GM19240 (cell line): Measurements from ENCODE around the gene TRAPPC1.

Experiments used
- DNase-seq: peaks from one replicate; pipeline ENCODE4 v3.0.0; 2011; ENCODE audit warnings: low spot score; ENCODE audit not compliant: insufficient read length

Gene TRAPPC1

DNA sequence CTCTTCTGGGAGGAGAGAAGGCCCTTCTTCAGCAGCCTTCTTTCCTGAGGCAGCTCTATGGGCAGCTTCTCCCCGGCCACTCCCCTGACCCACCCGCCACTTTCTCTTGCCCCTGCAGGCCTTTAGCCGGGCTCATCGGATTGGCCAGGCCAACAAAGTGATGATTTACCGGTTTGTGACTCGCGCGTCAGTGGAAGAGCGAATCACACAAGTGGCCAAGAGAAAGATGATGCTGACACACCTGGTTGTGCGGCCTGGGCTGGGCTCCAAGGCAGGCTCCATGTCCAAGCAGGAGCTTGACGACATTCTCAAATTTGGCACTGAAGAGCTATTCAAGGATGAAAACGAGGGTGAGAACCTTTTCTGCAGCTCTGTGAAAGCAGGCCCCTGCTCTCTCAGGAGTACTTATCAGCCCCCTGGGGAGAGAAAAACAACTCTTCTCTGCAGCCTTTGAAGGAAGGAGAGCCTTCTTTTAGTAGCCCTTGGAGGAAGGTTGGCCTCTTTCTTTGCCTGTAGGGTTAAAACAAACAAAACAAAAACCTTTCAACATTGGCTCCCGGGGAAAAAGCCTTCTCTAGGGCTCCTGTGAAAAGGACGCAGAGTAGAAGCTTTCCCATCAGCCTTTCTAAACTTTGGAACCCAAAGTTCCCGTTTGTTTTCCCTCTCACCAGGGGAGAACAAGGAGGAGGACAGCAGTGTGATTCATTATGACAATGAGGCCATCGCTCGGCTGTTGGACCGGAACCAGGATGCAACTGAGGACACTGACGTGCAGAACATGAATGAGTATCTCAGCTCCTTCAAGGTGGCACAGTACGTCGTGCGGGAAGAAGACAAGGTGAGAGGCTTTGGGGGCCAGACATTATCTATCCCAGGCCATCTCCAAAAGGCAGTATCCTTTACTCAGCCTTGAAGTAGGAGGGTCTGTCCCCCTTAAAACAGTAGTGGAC lies 28.3 kb downstream of the TRAPPC1 start:
- no peak for DNase-seq

DNA sequence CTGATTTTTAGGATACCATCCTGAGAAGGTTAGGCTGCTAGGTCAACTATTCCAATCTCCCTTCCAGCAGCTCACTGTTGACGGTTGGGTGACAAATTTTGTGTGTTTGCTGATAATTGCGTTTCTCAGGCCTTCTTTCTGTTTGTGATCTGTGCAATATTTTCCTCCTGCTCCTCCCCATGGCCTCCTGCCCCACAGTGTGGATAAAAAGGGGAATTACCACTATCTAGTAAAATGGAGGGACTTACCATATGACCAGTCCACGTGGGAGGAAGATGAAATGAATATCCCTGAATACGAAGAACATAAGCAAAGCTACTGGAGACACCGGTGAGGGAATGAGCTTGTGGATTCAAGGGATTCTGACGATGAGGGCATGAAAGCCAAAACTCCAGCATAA lies 34.0 kb downstream of the TRAPPC1 start:
- DNase-seq: no peak

DNA sequence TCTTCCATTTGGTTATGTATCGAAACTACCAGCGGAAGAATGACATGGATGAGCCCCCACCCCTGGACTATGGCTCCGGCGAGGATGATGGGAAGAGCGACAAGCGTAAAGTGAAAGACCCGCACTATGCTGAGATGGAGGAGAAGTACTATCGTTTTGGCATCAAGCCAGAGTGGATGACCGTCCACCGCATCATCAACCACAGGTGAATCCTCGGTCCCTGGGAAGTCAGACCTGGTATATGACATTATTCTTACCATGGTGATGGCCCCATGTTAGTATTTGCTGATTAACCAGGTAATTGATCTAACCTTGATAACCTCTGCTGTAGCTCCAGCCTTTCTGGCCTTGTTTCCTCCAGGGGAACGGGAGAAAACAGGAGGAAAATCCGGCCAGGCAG lies 34.7 kb downstream of the TRAPPC1 start:
- no peak for DNase-seq

DNA sequence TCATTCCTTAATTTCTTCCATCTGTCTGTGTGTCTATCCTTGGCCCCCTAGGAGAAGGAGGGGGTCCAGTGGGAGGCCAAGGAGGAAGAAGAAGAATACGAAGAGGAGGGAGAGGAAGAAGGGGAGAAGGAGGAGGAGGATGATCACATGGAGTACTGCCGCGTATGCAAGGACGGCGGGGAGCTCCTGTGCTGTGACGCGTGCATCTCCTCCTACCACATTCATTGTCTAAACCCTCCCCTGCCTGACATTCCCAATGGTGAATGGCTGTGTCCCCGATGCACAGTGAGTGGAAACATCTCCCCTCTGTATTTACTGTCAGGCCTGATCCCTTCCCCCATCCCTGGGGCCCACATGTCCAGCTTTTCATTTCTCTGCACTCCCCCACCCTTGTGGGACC lies 36.9 kb downstream of the TRAPPC1 start:
- DNase-seq: no peak

DNA sequence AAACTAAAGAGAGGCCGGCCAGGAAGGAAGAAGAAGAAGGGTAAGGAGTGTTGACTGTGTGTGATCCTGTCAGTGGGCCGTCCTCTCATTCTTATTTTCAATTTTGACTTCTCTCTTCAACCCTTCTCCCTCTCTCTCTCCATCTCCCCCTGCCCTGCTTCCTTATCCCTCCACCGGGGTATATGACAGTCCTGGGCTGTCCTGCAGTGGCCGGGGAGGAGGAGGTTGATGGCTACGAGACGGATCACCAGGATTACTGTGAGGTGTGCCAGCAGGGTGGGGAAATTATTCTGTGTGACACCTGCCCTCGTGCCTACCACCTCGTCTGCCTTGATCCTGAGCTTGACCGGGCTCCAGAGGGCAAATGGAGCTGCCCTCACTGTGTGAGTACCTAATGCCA lies 37.5 kb downstream of the TRAPPC1 start:
- no peak for DNase-seq

DNA sequence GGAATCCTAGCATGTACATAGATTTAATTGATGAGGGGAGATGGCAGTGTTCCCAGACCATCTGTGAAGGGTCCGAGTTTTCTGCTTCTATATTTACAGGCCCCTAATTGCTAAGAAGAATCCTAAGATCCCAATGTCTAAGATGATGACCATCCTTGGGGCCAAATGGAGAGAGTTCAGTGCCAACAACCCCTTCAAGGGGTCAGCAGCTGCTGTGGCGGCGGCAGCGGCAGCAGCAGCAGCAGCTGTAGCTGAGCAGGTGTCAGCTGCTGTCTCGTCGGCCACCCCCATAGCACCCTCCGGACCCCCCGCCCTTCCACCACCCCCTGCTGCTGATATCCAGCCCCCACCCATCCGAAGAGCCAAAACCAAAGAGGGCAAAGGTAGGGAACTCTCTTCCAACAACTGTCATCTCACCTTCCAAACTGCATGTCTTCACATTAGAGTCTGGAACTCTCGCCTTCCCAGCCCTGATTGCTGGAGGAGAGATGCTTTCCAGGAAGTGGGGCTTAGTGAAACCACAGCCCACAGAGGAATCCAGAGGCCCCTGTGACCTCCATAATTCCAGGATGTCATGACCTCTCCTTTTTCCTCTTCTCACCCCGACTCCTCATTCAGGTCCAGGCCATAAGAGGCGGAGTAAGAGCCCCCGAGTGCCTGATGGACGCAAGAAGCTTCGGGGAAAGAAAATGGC lies 38.4 kb downstream of the TRAPPC1 start:
- DNase-seq: no peak

DNA sequence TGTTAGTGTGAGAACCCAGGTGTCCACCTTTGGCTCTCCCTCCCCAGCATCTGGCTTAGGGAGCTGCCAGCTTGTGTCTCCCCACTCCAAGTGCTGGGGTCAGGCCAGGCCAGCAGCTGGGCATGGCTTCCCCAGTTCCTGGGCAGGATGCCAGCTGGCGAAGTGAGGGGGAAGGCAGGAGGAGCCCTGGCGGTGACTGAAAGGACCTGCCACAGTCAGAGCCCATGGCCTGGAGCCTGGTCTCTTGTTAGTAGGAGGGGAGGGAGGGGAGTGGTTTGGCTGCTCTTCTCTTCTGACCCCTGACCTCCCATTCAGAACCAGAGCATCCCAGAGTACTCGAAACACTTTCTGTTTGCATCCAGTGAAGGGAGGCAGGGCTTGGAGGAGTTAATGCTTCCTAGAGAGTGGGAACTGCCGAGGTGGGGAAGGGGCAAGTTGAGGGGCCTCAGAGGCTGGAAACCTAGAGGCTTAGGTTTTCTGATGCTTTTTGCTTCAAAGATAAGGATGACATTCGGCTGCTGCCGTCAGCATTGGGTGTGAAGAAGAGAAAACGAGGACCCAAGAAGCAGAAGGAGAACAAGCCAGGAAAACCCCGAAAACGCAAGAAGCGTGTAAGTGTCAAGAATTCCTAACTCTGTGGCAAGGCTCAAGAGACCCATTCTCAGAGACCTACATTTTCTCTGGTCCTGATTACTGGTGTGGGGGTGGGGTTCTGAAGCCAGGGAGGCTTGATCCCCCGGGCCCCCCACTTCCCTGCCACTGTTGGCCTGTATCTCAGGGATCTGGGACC lies 42.4 kb downstream of the TRAPPC1 start:
- DNase-seq: no peak

DNA sequence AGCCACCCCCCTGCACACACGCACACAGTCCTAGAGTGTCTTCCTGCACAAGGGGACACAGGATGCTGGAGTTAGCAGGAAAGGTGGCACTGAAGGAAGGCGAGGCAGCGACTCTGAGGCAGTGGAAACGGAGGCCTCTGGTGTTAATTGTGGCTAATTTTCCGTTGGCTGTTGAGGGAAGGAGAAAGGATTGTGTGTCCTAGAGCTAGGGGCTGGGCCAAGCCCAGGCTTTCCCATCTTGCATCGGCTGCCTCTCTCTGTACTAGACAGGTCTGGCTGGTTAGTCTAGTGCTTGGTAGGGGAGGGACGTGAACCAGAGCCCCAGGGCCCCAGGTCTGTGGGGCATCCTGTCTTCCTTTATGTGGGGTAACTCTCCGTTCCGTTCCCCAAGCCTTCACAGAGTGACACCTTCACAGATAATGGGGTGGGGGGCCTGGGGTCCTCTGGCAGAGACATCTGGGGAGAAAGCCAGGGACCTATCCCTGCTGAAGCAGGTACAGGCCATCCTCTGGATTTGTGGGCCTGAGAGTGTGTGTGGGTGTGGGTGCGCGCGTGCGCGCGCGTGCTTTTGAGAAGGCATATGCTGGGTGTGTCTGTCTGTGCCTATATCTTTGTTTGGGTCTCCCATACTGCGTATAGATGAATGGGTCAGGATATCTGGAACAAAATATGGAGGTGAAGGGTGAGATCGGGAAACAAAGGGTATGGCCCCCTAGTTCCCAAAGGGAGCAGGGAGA lies 43.4 kb downstream of the TRAPPC1 start, which contains the start of gene CHD3:
Gene CHD3 (plus strand): TSS at position 606 of the 737 bp plus-strand sequence. CDS start 212 bp downstream, outside the sequence.
- no peak for DNase-seq

DNA sequence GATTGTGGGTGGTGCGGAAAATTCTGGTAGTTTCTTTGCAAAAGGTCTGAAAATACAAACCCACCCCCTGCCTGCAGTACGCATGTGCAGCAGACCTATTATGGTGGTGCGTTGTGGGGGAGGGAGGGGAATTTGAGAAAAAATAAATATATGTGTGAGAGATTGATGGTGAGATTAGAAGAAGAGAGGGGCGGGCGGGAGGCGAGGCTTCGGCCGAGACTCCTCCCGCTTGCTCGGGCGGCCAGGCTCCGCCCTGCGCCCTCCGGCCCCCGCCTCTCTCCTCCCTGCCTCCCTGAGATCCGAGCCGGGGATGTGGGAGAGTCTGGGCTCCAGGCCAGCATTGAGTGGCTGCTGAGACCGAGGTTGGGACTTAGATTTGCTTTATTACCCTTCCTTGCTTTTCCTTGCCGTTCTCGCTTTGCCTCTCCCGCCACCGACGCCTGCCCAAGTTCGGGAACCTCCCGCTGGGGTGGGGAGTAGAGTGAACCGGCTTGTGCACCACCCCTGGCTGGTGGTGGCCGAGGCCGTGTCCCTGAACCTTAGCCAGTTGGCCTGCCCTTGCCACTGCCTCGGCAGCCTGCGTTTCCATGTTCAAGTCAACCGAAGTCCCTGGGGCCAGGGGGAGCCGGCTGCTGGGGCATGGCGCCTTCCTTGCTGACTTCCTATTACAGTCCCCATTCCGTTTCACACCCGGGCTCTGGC lies 44.1 kb downstream of the TRAPPC1 start:
- peak; percentile 72 for DNase-seq

DNA sequence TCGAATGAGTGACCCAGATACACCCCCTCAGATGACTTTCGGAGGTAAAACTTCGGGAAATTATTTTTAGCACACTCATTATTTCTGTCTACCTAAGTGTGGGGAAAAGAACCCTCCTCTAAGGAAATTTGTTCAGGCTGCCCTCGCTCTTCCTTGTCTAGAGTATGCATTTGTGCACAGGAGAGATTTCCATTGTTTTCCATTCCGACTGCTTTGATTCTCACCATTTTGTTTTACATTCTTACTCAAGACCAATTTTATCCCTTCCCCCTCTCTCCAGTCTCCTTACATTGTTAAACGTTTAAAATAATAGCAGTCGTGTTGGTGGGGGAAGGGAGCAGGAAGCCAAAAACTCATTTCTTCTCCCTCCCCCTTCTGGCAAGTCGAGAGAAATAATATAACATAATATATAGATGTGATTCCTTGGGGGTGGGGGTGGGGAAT lies 44.7 kb downstream of the TRAPPC1 start:
- no peak for DNase-seq

DNA sequence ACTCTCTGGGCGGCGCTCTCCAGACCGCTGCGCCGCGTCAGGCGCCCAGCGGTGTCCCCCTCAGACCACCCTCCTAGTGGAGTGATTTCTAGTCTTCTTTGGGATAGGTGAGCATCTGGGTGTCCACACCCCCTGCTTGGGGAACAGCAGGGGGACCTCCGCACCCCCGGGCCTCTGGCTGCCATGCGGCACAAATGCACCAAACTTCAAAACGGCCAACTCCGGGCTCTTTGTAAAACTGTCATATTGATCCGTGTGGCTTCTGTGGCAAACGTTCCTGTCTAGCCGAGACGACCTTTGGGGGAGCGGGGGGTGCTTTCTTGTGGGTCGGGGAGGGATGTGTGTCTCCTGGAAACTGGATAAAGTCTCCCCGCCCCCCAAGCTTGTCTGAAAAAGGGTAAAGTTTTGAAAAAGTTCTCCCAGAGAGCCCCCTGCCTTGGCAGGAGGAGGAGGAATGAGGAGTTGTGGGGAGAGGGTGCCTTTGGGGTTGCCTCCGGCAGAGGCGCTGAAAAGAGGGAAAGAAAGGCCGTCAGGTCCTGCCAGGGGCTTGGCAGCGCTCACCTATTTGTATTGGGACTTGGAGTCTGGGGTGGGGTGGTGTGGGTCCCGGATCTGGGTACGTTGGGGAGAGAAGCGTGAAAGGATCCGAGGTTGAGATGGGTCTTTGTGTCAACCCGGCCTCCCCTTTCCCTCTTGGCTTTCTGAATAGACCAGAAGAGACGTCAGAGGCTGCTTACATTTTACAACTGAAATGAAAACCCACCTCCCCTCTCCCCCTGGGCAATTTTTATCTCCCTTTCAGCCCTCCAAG lies 45.3 kb downstream of the TRAPPC1 start:
- no peak for DNase-seq

DNA sequence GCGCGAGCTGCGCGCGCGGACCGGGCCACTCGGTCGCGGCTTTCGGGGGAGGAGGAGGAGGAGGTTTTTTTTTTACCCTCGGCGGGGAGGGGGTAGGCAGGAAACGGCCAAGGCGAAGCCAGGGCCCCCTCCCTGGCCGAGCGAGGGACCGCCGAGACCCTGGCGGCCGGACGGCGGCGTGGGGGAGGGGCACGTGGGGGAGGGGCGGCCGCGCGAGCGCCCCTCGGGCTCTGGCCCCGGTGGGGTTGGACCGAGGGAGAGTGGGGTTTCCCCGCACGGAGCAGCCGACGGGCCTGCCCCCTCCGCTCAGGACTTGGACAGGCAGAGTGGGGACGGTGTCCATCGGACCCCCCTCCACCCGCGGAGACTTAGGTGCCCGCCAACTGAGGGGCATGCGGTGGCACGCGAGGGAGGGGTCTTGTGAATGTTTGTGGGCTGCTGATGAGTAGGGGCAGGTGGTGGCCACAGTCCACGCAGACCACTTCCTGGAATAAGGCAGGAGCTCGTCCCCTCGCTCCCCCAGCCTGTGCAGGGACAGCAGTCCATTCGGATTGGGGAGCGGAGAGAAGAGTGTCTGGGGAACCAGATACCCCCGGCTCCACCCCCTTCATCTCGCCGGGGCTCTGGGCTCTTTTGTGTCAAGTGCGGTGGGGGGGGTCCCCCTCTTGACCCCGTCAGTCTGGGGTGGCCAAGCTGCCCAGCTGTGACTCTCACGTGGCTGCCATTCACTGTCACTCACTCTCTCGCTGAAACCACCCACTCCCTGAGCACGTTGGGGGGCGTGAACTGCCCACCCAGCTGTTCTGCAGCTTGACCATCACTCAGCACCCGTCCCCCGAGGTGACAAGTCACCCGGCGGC lies 46.1 kb downstream of the TRAPPC1 start:
- DNase-seq: peak; percentile 43

DNA sequence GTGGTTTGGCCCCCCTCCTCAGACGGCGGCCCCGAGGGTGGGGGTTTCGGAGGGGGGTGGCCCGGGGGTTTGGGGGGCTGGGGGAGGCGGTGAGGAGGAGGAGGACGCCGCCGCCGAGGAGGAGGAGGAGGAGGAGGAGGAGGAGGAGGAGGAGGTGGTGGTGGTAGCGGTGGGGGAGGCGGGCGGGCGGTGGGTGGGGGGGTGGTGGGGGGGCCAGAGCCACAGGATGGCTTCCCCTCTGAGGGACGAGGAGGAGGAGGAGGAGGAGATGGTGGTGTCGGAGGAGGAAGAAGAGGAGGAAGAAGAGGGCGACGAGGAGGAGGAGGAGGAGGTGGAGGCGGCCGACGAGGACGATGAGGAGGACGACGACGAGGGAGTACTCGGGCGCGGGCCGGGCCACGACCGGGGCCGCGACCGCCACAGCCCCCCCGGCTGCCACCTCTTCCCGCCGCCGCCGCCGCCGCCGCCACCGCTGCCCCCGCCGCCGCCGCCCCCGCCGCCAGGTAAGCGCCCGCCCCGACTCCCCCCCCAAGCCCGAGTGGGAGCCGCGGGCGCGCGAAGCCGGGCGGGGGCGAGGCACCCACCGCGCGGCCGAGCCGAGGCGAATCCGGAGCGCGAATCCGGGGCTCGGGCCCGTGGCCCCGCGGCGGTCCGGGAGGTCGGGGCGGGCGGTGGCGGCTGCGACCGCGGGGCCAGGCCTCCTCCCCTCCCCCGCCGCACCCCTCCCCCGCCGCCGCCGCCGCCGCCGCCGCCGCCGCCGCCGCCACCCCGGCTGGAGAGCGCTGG lies 47.0 kb downstream of the TRAPPC1 start:
- DNase-seq: no peak

DNA sequence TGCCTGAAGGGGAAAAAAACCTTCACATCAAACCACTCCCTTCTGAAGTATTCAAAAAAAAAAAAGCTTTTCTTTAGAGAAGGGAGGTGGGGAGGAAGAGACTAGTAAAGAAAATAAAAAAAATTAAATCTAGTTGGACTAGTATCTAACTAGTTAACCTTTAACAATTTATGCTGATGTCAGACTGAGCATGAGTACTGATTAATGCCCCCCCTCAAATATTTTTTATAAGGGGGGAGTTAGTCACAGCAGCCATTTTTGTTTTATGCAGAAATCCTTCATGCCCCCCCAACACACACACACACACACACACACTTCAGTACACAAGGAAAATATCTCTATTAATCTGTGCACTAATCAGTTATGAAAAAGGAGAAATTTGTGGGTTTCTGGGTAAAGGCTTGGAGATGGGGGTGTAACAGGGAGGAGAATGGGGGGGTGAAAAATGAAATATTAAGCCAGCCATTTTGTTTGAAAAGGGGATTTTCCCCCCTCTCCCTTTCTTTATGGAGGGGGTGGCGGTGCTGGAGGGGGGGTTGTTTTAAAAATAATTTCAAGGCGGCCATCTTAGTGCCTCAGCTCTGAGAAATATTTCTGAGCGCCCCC lies 47.9 kb downstream of the TRAPPC1 start:
- peak; percentile 26 for DNase-seq

DNA sequence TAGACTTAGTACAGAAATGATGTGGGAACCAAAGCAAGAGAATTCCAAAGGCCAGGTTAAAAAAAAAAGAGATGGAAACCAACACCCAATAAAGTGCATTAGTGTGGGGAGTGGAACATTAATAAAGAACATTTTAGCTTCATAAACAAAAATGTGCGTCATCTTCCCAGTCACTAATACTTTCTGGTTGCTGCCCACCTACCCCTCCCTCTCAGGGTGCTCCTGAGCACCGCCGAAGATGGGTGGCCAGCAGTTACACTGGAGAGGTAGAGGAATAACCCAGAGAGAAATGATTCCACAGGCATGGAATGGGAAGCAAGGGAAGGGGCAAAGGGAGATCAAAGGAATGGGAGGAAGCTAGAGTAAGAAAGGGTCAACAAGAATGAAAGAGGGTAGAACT lies 49.1 kb downstream of the TRAPPC1 start:
- no peak for DNase-seq

DNA sequence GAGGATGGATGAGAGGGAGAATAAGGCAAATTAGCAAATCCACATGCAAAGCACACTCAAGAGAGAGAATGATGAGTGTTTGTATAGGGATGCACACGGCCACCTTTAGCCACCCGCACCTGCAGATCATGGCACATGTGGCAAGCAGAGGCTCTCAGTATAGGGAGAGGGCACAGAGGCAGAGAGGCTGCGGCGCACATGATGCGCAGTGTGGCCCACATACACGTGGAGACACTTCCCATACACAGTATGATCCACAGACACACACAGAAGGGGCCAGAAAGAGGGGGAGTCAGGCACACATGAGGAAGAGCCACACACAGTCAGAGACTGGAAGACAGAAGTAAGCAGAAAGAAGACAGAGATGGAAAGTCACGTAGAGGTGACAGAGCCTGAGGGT lies 49.7 kb downstream of the TRAPPC1 start:
- DNase-seq: no peak
